A549 (cell line): ENCODE data around the gene TGFBR3L. TPM values are rescaled to one million over a fixed set of nuclear protein-coding genes. Genes with fewer than 3 reads are reported as not detected.

Source experiments
- ATAC-seq, 2 experiments: fragments of 200-7000 bp in 1 of 2; fragments of >200 bp in 1 of 2; cut with Nextera tagmentation in 1 of 2; cut with Tn5 transposase in 1 of 2; 3 replicates each; pipeline versions ENCODE4 v1.8.0 to v1.9.1; 2018 to 2020; ENCODE audit warnings: mild to moderate bottlenecking in 1 of 2, moderate library complexity in 1 of 2
- CTCF ChIA-PET: fragments of 300-600 bp; sonication (Branson Sonifier 250); formaldehyde crosslinking; extraction: SDS; loops from one replicate; lab custom pipeline; 2021; ENCODE audit warnings: antibody characterized with exemption, inconsistent platforms; lab: Yijun Ruan, JAX
- POLR2A ChIA-PET: fragments of 350-600 bp; formaldehyde crosslinking; extraction: SDS; loops from one replicate; lab custom pipeline; 2021; ENCODE audit warnings: antibody characterized with exemption, inconsistent platforms; lab: Yijun Ruan, JAX
- DNase-seq, 2 experiments: peaks; one replicate each; pipeline versions ENCODE4 v3.0.0 to v3.0.0-alpha.2; 2011 to 2016; ENCODE audit warnings: low read depth in 1 of 2, low spot score in 1 of 2
- FAIRE-seq: peaks from 2 replicates; lab custom pipeline; 2011; peaks lifted over from hg19 to GRCh38; lab: Jason Lieb, UNC
- H3K27ac ChIP-seq, 2 experiments: fragments of >200 bp; sonication (Bioruptor Twin); formaldehyde crosslinking; 3 replicates each; pipeline ENCODE4 v1.5.1; 2016 to 2017
- H3K4me1 ChIP-seq: fragments of >200 bp; sonication (Bioruptor Twin); formaldehyde crosslinking; 3 replicates; pipeline ENCODE4 v1.6.1; 2016
- H3K4me2 ChIP-seq: fragments of >200 bp; sonication (Bioruptor Twin); formaldehyde crosslinking; 3 replicates; pipeline ENCODE4 v1.6.1; 2016
- H3K4me3 ChIP-seq: fragments of >200 bp; sonication (Bioruptor Twin); formaldehyde crosslinking; 3 replicates; pipeline ENCODE4 v1.5.1; 2016
- H3K9me3 ChIP-seq: fragments of >200 bp; sonication (Bioruptor Twin); formaldehyde crosslinking; 3 replicates; pipeline ENCODE4 v1.6.1; 2016
- EHF ChIP-seq: fragments of 250-450 bp; sonication (Bioruptor Pico); IDR thresholded peaks from 2 replicates; pipeline ENCODE4 v1.5.0; 2020; ENCODE audit warnings: mild to moderate bottlenecking
- EP300 ChIP-seq, 2 experiments: fragments of >200 bp; sonication (Bioruptor Twin); formaldehyde crosslinking; IDR thresholded peaks; 2 replicates in 1 of 2; 3 replicates in 1 of 2; pipeline ENCODE4 v1.6.1; 2016 to 2017
- FOSB ChIP-seq: fragments of 250-450 bp; sonication (Bioruptor Pico); IDR thresholded peaks from 2 replicates; pipeline ENCODE4 v1.5.0; 2020; ENCODE audit warnings: mild to moderate bottlenecking, moderate library complexity
- FOXS1 ChIP-seq: fragments of 250-450 bp; sonication (Bioruptor Pico); IDR thresholded peaks from 2 replicates; pipeline ENCODE4 v1.5.0; 2020; ENCODE audit warnings: mild to moderate bottlenecking, moderate library complexity
- HOXB13 ChIP-seq: fragments of 250-450 bp; sonication (Bioruptor Pico); IDR thresholded peaks from 2 replicates; pipeline ENCODE4 v1.5.0; 2020; ENCODE audit warnings: low read depth, mild to moderate bottlenecking, moderate library complexity
- JUN ChIP-seq, 2 experiments: fragments of >200 bp; sonication (Bioruptor Twin); formaldehyde crosslinking; IDR thresholded peaks; 2 replicates in 1 of 2; 3 replicates in 1 of 2; pipeline ENCODE4 v1.6.1; 2016 to 2017
- JUNB ChIP-seq: fragments of >200 bp; sonication (Bioruptor Twin); formaldehyde crosslinking; IDR thresholded peaks from 2 replicates; pipeline ENCODE4 v1.6.1; 2016
- KDM1A ChIP-seq: fragments of 200-600 bp; sonication (generic); IDR thresholded peaks from 2 replicates; pipeline ENCODE4 v1.6.1; 2016; ENCODE audit warnings: low read depth, mild to moderate bottlenecking
- KDM5A ChIP-seq: fragments of 200-600 bp; sonication (generic); IDR thresholded peaks from 2 replicates; pipeline ENCODE4 v1.6.1; 2016; ENCODE audit warnings: antibody characterized with exemption, mild to moderate bottlenecking
- NFE2L2 ChIP-seq: fragments of 150-350 bp; conservative IDR thresholded peaks from 2 replicates; pipeline ENCODE4 v1.6.1; 2014; ENCODE audit warnings: low read length
- NPAS2 ChIP-seq: fragments of 250-450 bp; sonication (Bioruptor Pico); IDR thresholded peaks from 2 replicates; pipeline ENCODE4 v1.8.0; 2022; ENCODE audit warnings: mild to moderate bottlenecking, moderate library complexity, borderline replicate concordance
- PHF8 ChIP-seq: fragments of 200-600 bp; sonication (generic); IDR thresholded peaks from 2 replicates; pipeline ENCODE4 v1.6.1; 2016; ENCODE audit warnings: low read depth, mild to moderate bottlenecking, antibody characterized with exemption, moderate library complexity, borderline replicate concordance
- POLR2AphosphoS2 ChIP-seq: conservative IDR thresholded peaks from 2 replicates; pipeline ENCODE4 v1.6.1; 2012; ENCODE audit warnings: low read length, improper control_type of control experiment, inconsistent platforms
- RAD21 ChIP-seq, 2 experiments: fragments of >200 bp in 1 of 2; sonication (Bioruptor Twin) in 1 of 2; formaldehyde crosslinking in 1 of 2; IDR thresholded peaks in 1 of 2; conservative IDR thresholded peaks in 1 of 2; 2 replicates in 1 of 2; 3 replicates in 1 of 2; pipeline ENCODE4 v1.6.1; 2012 to 2018; ENCODE audit warnings: inconsistent platforms in 1 of 2
- RARB ChIP-seq: fragments of 250-450 bp; sonication (Bioruptor Pico); IDR thresholded peaks from 2 replicates; pipeline ENCODE4 v1.8.0; 2021; ENCODE audit warnings: mild to moderate bottlenecking, moderate library complexity
- RCOR1 ChIP-seq: fragments of 150-350 bp; IDR thresholded peaks from 2 replicates; pipeline ENCODE4 v1.6.1; 2014; ENCODE audit warnings: antibody characterized with exemption, low read length, low read depth
- SMC3 ChIP-seq: fragments of >200 bp; sonication (Bioruptor Twin); formaldehyde crosslinking; IDR thresholded peaks from 3 replicates; pipeline ENCODE4 v1.6.1; 2018; ENCODE audit warnings: inconsistent platforms
- TP53 ChIP-seq: fragments of 250-450 bp; sonication (Bioruptor Pico); IDR thresholded peaks from 2 replicates; pipeline ENCODE4 v1.5.0; 2021; ENCODE audit warnings: mild to moderate bottlenecking, moderate library complexity
- ZC3H11A ChIP-seq: fragments of 450-650 bp; IDR thresholded peaks from 2 replicates; pipeline ENCODE4 v1.6.1; 2014; ENCODE audit warnings: antibody characterized with exemption, mild to moderate bottlenecking
- ZFP36 ChIP-seq: fragments of 450-650 bp; IDR thresholded peaks from 2 replicates; pipeline ENCODE4 v1.6.1; 2014; ENCODE audit warnings: borderline replicate concordance; ENCODE audit not compliant: partially characterized antibody
- WGBS: methylation state at CpG from one replicate; pipeline ENCODE4 v1.1.6; 2017; ENCODE audit errors: missing lambda C conversion rate; 5-methylcytosine and 5-hydroxymethylcytosine counted together
- polyA plus RNA-seq, 4 experiments: library from polyadenylated mRNA; depleted of rRNA in 3 of 4; stranded (reverse); fragments of >200 nt; fragmentation: RNase III in 1 of 4; extraction: RNeasy Plus Mini Kit Qiagen cat#74134 plus additional on column Dnase treatment in 1 of 4; gene quantifications; 2 replicates in 3 of 4; 3 replicates in 1 of 4; pipeline ENCODE4 v1.2.3, GENCODE V29; 2011 to 2017
- TF ChIP-seq, protein P1 (sequence below): fragments of >200 bp; sonication (Bioruptor Twin); formaldehyde crosslinking; IDR thresholded peaks from 2 replicates; pipeline ENCODE4 v1.6.1; 2016
- TF ChIP-seq, protein P2 (sequence below): IDR thresholded peaks from 2 replicates; pipeline ENCODE4 v1.6.1; 2012
- TF ChIP-seq, protein P3 (sequence below): fragments of >200 bp; sonication (Bioruptor Twin); formaldehyde crosslinking; IDR thresholded peaks from 3 replicates; pipeline ENCODE4 v1.5.1; 2016
- TF ChIP-seq, protein P4 (sequence below): fragments of 250-450 bp; sonication (Bioruptor Pico); IDR thresholded peaks from 2 replicates; pipeline ENCODE4 v1.5.0; 2021; ENCODE audit warnings: mild to moderate bottlenecking, moderate library complexity, borderline replicate concordance

The TGFBR3L gene
- polyA plus RNA-seq, 2 of the 4 experiments (the other 2 are of a cell fraction), result 0.21 to 1.2 TPM

DNA sequence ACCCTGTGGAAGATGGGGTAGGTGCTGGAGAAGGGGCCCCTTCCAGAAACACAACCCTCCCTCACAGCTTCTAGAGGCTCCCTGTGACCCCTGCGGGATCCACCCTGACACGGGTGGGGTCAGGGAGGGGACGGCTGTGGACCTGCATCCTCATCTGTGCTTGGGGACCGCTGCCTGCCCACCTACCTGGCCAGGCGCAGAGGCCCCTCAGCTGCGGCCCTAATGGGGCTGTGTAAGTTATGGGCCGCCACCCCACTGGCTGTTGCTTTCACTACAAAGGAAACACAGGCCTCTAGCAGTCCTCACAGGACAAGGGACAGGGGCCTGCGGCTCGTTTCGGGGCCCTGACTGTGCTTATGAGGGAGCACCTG is 18.3 kb downstream of the TGFBR3L start:
- ChIA-PET CTCF (interaction anchor here (5.7 kb wide), 1 partner anchor 10 kb away, joined by 56 read pairs; the partner anchor contains the start of gene TIMM44), POLR2A (no interaction called here)
- no peak for ATAC-seq
- WGBS, result 95% methylated on average over 5 of the region's 10 CpGs
- no peaks in the 10 kb centered on the region for H3K9me3 ChIP-seq
- DNase-seq, result no peak
- peaks cover 17% of the 10 kb centered on the region for H3K4me1 ChIP-seq
- FAIRE-seq, result no peak
- TF ChIP-seq KDM5A (no peak), RAD21 (conservative IDR thresholded peaks at IDR 0.05 in 1 of 2, IDR thresholded peaks at IDR 0.05 in 1 of 2) (no peak), ZFP36 (no peak), TP53 (no peak), HOXB13 (no peak), SMC3 (no peak), EP300 (IDR thresholded peaks at IDR 0.05) (no peak), RCOR1 (no peak), ZC3H11A (no peak), EHF (CRISPR knock-in tag) (no peak), RARB (CRISPR knock-in tag) (no peak)
- TF ChIP-seq, protein P1, sequence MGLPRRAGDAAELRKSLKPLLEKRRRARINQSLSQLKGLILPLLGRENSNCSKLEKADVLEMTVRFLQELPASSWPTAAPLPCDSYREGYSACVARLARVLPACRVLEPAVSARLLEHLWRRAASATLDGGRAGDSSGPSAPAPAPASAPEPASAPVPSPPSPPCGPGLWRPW, result no peak
- no peak overlapping the region for H3K4me2 ChIP-seq
- no peak overlapping the region for H3K27ac ChIP-seq
- no peak overlapping the region for H3K4me3 ChIP-seq

DNA sequence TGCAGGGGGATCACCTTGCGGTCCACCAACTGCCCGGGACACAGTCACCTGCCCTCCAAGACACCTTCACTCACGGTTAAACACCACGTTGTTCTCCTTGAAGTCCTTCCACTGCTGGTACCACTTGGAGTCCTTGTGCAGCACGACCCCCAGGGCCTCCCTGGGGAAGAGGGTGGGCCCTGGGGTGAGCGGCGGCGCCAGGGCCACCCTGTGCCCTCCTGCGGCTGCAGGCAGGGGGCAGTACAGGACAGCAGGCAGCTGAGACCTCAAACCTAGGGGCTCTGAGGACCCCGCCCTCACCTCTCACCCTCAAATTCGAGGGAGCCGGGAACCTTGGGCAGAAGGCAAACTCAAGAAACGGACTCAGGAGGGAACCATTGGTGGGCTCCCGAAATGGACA is 18.8 kb downstream of the TGFBR3L start:
- no peak overlapping the region for H3K4me3 ChIP-seq
- ATAC-seq (peak; percentile 25 to 44; a peak in 4 of 6 replicates), FAIRE-seq (no peak), DNase-seq (no peak)
- ChIA-PET CTCF (interaction anchor here (5.7 kb wide), 1 partner anchor 9 kb away, joined by 56 read pairs; the partner anchor contains the start of gene TIMM44), POLR2A (no interaction called here)
- H3K4me2 ChIP-seq, result no peak overlapping the region
- peaks cover 13% of the 10 kb centered on the region for H3K4me1 ChIP-seq
- H3K9me3 ChIP-seq, result no peaks in the 10 kb centered on the region
- WGBS, result 95% methylated on average over 6 of the region's 14 CpGs
- H3K27ac ChIP-seq, result no peak overlapping the region
- peak in 1 of 2 experiments; percentile 5; a peak in 1 of 5 replicates for TF ChIP-seq RAD21 (conservative IDR thresholded peaks at IDR 0.05 in 1 of 2, IDR thresholded peaks at IDR 0.05 in 1 of 2)
- TF ChIP-seq, protein P1, result no peak

DNA sequence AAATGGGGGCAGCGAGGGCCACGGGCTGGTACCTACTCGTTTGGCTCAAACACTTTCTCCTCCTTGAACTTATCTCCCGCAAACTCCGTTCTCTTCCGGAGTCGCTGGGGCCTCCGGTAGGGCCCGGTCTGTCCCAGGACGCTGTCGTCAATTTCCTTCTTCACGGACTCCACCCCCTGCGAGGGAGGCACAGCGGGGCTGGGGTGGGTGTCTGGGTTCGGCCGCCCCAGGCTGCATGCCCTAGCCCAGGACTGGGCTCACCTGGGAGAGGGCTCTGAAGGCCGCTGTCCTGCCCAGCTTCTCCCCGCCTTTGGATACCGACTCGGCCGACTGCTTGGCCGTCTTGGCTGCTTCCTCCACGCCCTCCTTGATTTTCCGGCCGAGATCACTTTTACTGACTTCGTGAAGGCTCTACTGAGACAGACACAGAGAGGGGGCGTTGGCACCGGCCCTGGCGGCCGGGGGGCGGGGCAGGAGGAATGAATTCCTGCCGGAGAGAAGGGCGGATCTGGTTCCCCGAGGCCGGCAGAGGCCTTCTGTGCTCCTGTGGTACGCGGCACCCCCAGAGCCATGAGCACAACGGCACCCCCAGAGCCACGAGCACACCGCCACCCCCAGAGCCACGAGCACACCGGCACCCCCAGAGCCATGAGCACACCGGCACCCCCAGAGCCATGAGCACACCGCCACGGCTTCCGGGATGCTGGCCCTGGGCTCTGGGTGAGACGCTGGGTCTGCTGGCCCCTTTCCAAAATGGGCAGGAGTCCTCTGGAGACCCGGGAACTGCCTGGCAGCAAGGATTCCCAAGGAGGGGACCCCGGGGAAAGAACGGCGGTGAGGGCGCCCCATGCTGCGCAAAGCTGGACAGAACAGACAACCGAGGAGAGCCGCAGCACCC is 19.4 kb downstream of the TGFBR3L start:
- ATAC-seq, result no peak

More for the DNA sequence above, 19.4 kb downstream of the TGFBR3L start:
- ChIA-PET CTCF (interaction anchor here (5.7 kb wide), 1 partner anchor 9 kb away, joined by 56 read pairs; the partner anchor contains the start of gene TIMM44), POLR2A (interaction anchor here (0.6 to 1.4 kb wide), 2 partner anchors 10 to 14 kb away, joined by 3 to 5 read pairs; partner anchors contain the start of genes SNAPC2 and TIMM44)
- whole genome bisulfite sequencing, result 95% methylated on average over 40 of the region's 55 CpGs
- DNase-seq (no peak), FAIRE-seq (no peak)
- Histone ChIP-seq H3K4me3 (no peak overlapping the region), H3K4me2 (no peak overlapping the region), H3K27ac (no peak overlapping the region), H3K9me3 (no peaks in the 10 kb centered on the region), H3K4me1 (peaks cover 6% of the 10 kb centered on the region)
- TF ChIP-seq NFE2L2 (no peak), ZFP36 (no peak), FOSB (no peak), EP300 (IDR thresholded peaks at IDR 0.05) (no peak), PHF8 (no peak), POLR2AphosphoS2 (no peak), FOXS1 (CRISPR knock-in tag) (no peak), NPAS2 (CRISPR knock-in tag) (no peak), KDM1A (no peak), JUNB (no peak), JUN (IDR thresholded peaks at IDR 0.05) (no peak), TP53 (no peak)
- TF ChIP-seq, protein P2, sequence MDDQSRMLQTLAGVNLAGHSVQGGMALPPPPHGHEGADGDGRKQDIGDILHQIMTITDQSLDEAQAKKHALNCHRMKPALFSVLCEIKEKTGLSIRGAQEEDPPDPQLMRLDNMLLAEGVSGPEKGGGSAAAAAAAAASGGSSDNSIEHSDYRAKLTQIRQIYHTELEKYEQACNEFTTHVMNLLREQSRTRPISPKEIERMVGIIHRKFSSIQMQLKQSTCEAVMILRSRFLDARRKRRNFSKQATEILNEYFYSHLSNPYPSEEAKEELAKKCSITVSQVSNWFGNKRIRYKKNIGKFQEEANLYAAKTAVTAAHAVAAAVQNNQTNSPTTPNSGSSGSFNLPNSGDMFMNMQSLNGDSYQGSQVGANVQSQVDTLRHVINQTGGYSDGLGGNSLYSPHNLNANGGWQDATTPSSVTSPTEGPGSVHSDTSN, result no peak
- TF ChIP-seq, protein P3, sequence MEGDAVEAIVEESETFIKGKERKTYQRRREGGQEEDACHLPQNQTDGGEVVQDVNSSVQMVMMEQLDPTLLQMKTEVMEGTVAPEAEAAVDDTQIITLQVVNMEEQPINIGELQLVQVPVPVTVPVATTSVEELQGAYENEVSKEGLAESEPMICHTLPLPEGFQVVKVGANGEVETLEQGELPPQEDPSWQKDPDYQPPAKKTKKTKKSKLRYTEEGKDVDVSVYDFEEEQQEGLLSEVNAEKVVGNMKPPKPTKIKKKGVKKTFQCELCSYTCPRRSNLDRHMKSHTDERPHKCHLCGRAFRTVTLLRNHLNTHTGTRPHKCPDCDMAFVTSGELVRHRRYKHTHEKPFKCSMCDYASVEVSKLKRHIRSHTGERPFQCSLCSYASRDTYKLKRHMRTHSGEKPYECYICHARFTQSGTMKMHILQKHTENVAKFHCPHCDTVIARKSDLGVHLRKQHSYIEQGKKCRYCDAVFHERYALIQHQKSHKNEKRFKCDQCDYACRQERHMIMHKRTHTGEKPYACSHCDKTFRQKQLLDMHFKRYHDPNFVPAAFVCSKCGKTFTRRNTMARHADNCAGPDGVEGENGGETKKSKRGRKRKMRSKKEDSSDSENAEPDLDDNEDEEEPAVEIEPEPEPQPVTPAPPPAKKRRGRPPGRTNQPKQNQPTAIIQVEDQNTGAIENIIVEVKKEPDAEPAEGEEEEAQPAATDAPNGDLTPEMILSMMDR, result no peak
- TF ChIP-seq, protein P4, sequence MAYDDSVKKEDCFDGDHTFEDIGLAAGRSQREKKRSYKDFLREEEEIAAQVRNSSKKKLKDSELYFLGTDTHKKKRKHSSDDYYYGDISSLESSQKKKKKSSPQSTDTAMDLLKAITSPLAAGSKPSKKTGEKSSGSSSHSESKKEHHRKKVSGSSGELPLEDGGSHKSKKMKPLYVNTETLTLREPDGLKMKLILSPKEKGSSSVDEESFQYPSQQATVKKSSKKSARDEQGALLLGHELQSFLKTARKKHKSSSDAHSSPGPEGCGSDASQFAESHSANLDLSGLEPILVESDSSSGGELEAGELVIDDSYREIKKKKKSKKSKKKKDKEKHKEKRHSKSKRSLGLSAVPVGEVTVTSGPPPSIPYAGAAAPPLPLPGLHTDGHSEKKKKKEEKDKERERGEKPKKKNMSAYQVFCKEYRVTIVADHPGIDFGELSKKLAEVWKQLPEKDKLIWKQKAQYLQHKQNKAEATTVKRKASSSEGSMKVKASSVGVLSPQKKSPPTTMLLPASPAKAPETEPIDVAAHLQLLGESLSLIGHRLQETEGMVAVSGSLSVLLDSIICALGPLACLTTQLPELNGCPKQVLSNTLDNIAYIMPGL (CRISPR knock-in tag), result no peak
- TF ChIP-seq, protein P1, result no peak
